GM12864 (cell line): ENCODE results near the gene PTPRG.

Experiments
- DNase-seq: peaks from one replicate; pipeline ENCODE4 v3.0.0-alpha.2; 2011; ENCODE audit warnings: low read depth
- H3K4me3 ChIP-seq: 2 replicates; pipeline ENCODE4 v1.5.1; 2011; ENCODE audit warnings: mild to moderate bottlenecking, low read depth, low read length, control low read depth
- TF ChIP-seq, protein P1 (sequence below): IDR thresholded peaks from 2 replicates; pipeline ENCODE4 v1.5.1; 2011; ENCODE audit warnings: low read depth, mild to moderate bottlenecking, moderate library complexity, low read length, control low read depth, inconsistent platforms; ENCODE audit errors: missing control alignments

PTPRG gene

DNA sequence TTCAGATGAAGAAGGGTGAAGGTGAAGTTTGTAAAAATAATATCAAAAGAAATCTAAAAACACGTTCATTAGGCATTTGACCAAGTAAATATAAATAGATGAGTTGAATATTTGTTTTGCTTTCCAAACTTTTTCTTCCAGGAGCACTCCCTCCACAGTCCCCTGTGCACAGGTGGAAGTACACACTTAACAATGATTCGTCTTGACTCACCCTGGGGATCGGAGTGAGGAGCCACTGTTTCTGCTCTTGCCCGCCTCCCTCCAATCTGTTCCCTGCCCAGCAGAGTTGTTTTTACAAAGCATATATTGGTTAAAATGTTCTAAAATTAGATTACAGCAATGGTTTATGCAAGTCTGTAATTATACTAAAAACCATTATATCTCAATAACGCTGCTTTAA lies 175.1 kb downstream of the PTPRG start:
- no peak overlapping the region for H3K4me3 ChIP-seq
- TF ChIP-seq, protein P1, sequence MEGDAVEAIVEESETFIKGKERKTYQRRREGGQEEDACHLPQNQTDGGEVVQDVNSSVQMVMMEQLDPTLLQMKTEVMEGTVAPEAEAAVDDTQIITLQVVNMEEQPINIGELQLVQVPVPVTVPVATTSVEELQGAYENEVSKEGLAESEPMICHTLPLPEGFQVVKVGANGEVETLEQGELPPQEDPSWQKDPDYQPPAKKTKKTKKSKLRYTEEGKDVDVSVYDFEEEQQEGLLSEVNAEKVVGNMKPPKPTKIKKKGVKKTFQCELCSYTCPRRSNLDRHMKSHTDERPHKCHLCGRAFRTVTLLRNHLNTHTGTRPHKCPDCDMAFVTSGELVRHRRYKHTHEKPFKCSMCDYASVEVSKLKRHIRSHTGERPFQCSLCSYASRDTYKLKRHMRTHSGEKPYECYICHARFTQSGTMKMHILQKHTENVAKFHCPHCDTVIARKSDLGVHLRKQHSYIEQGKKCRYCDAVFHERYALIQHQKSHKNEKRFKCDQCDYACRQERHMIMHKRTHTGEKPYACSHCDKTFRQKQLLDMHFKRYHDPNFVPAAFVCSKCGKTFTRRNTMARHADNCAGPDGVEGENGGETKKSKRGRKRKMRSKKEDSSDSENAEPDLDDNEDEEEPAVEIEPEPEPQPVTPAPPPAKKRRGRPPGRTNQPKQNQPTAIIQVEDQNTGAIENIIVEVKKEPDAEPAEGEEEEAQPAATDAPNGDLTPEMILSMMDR: no peak
- DNase-seq: no peak

DNA sequence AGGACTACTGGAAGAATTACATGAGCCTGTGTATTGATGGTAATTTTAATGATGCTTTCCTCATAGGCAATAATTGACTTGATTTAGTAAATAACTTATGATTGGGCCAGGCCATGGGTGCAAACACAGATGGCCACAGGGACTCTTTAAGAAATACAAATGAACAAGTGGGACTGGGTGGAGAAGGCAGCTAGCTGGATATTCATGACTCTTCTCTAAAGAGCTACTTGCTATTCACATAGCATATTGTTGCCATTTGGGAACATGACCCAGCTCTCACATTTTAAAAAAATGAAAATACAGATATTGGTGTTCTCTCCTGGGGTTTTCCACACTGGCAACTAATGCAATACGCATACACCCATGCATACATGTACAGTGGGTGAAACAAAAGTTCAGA lies 178.3 kb downstream of the PTPRG start:
- TF ChIP-seq, protein P1: no peak
- no peak overlapping the region for H3K4me3 ChIP-seq
- DNase-seq: no peak

DNA sequence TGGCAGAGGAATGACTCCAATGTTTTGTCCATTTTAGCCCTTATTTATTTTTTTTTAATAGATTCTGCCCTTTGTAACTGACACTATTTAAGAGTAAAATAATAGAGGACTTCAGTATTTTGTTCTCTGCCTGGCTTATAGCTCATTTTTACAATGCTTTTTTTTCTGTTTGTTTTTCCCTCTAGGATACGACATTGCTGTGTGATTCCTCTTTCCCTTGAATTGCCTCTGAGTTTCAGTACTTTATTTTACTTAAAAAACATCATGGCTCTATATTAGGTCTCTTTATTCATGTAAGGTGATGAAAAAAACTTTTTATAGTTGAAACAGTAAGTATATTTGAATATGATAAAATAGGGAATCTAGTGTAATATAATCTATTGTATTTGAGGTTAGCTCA lies 179.1 kb downstream of the PTPRG start:
- H3K4me3 ChIP-seq: no peak overlapping the region
- no peak for DNase-seq
- TF ChIP-seq, protein P1: no peak

DNA sequence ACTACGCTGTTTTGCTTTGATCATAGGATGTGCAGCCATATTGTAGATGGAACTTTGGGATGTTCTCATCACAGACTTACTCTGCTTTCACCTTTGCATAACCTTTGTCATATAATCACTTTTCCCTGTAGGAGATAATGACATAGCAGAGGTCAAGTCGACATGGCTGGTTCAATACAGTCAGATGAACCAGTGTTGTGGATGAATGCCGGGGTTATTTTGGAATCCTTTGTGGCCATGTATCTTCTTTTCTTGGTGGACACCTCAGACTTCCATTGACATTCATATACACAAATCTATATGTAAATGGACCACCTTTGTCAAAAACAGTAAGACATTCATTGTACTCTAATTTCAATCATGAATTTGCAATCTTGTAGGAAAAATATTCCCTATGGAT lies 180.2 kb downstream of the PTPRG start:
- H3K4me3 ChIP-seq: no peak overlapping the region
- TF ChIP-seq, protein P1: no peak
- no peak for DNase-seq

DNA sequence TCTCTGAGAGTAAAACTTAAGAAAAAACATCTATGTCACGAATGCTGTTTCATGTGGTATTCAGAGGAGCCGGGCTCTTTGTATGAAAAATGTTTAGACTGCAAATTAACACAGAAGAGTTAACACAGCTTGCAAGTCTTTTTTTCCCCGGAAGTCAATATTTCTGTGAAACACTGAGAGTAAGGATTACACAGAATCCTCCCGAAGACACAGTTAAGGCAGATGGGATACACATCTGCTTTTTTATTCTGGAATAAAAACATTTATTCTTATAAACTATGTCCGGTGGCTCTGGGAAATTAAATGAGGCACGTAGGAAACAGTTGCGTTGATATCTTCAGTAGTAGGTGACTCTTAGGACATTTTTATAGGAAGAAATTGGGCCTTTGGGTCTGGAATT lies 180.6 kb downstream of the PTPRG start:
- no peak overlapping the region for H3K4me3 ChIP-seq
- DNase-seq: no peak
- TF ChIP-seq, protein P1: no peak

DNA sequence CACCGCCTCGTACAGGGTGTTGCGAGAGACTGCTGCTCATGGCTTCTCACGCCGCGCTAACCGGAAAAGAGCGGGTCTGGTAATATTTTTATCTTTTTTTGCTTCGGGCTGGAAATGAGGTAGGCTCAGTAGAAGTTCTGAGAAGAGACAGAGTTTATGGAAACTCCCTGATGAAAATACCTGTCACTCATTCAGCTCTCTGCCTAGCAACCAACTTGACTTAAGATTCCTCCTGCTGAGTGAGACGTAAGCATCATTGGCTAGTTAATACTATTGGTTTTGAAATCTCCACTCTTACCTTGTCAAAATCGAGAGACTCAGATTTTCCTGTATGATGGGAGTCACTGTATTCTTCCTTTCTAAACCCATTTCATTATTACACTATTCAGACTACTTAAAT lies 181.7 kb downstream of the PTPRG start:
- H3K4me3 ChIP-seq: no peak overlapping the region
- TF ChIP-seq, protein P1: no peak
- DNase-seq: no peak

DNA sequence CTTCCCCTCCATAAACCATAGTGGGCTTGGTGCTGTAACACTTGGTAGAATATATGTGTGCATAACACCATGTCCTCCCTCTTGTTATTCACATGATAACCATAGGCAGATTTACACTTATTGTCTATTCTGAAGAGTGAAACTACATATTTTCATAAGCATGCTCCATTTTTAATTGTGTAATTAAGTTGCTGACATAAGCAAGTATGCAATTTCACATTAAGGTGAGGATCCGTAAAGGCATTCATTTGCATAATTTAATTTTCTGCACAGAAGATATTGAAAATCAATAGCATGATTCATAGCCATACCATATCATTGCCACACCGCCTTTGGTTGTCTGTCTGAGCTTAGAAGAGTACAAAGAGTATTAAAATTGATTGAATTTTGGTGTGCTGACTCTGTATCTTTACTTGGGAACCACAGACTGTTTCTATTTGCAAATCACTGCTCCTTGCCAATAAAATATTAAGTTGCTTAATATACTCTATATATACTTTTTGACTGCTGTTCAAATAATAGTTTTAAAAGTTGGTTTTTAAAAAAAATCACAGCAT lies 182.4 kb downstream of the PTPRG start:
- no peak overlapping the region for H3K4me3 ChIP-seq
- no peak for DNase-seq
- TF ChIP-seq, protein P1: no peak
